Loucy (cell line): ENCODE results near the gene MYO1D.

Experiments
- EZH2phosphoT487 ChIP-seq: fragments of 200-600 bp; IDR thresholded peaks from 2 replicates; pipeline ENCODE4 v1.6.1; 2018; ENCODE audit warnings: antibody characterized with exemption, mild to moderate bottlenecking, moderate library complexity, borderline replicate concordance
- TF ChIP-seq, protein P1 (sequence below): fragments of 200-600 bp; sonication (generic); conservative IDR thresholded peaks from 2 replicates; pipeline ENCODE4 v1.5.1; 2014; ENCODE audit warnings: mild to moderate bottlenecking, antibody characterized with exemption, low read length

GRCh38 chr17:32695864-32696263, 181.1 kb downstream of the MYO1D start:
- TF ChIP-seq, protein P1, sequence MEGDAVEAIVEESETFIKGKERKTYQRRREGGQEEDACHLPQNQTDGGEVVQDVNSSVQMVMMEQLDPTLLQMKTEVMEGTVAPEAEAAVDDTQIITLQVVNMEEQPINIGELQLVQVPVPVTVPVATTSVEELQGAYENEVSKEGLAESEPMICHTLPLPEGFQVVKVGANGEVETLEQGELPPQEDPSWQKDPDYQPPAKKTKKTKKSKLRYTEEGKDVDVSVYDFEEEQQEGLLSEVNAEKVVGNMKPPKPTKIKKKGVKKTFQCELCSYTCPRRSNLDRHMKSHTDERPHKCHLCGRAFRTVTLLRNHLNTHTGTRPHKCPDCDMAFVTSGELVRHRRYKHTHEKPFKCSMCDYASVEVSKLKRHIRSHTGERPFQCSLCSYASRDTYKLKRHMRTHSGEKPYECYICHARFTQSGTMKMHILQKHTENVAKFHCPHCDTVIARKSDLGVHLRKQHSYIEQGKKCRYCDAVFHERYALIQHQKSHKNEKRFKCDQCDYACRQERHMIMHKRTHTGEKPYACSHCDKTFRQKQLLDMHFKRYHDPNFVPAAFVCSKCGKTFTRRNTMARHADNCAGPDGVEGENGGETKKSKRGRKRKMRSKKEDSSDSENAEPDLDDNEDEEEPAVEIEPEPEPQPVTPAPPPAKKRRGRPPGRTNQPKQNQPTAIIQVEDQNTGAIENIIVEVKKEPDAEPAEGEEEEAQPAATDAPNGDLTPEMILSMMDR: no peak
- TF ChIP-seq EZH2phosphoT487: no peak
